Omental fat pad (tissue), 4 donors: ENCODE results near the gene WDR3. TPM values are rescaled to one million over a fixed set of nuclear protein-coding genes. Genes with fewer than 3 reads are reported as not detected.

Experiments
- ATAC-seq: fragments of 150-250 bp; one replicate; pipeline ENCODE4 v1.9.1; 2016; ENCODE audit warnings: mild to moderate bottlenecking, moderate library complexity; ENCODE audit not compliant: low FRiP score
- DNase-seq: peaks from one replicate; pipeline ENCODE4 v3.0.0-alpha.2; 2019; ENCODE audit warnings: low spot score
- CTCF ChIP-seq, 3 donors: fragments of 450-650 bp; IDR thresholded peaks; one replicate each; pipeline ENCODE4 v1.5.1; 2016 to 2017; ENCODE audit warnings: antibody characterized with exemption in 3 of 3, mild to moderate bottlenecking in 3 of 3, moderate library complexity in 2 of 3
- total RNA-seq, 4 donors: library from RNA; depleted of rRNA; stranded (reverse); fragments of >200 nt; gene quantifications; one replicate each; pipeline ENCODE4 v1.1.0, GENCODE V29; 2016

Gene WDR3
- total RNA-seq, 4 donors from 2014 or later, result 10.7 to 28.8 (median 17.0) TPM

GRCh38 chr1:117970252-117970651 lies 40.7 kb downstream of the WDR3 start:
- no peak for ATAC-seq
- no peak for TF ChIP-seq CTCF (IDR thresholded peaks at IDR 0.05)

GRCh38 chr1:117971777-117972176 lies 42.2 kb downstream of the WDR3 start:
- no peak for TF ChIP-seq CTCF (IDR thresholded peaks at IDR 0.05)
- DNase-seq, result no peak

More at GRCh38 chr1:117970252-117970651, 40.7 kb downstream of the WDR3 start:
- DNase-seq, result no peak

DNA sequence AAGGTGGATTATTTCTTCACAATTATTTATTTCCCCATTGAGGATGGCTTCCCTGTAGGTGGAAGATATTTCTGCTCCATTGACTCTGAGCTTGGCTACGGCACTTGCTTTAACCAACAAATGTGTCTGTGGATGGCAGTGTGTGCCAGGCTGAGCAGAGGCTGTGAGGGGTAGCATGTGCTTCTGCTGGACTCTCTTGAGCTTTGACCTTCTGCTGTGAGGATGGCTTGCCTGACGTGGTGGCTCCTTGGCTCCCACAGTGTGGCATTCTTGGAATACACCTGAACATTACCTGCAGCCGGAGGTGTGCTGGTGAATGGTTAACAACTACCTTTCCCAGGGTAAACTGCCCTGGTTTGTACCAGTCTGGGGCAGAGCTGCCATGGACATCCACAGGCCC lies 46.8 kb downstream of the WDR3 start:
- no peak for TF ChIP-seq CTCF (IDR thresholded peaks at IDR 0.05)
- DNase-seq (no peak), ATAC-seq (no peak)

More at GRCh38 chr1:117971777-117972176, 42.2 kb downstream of the WDR3 start:
- ATAC-seq, result no peak

DNA sequence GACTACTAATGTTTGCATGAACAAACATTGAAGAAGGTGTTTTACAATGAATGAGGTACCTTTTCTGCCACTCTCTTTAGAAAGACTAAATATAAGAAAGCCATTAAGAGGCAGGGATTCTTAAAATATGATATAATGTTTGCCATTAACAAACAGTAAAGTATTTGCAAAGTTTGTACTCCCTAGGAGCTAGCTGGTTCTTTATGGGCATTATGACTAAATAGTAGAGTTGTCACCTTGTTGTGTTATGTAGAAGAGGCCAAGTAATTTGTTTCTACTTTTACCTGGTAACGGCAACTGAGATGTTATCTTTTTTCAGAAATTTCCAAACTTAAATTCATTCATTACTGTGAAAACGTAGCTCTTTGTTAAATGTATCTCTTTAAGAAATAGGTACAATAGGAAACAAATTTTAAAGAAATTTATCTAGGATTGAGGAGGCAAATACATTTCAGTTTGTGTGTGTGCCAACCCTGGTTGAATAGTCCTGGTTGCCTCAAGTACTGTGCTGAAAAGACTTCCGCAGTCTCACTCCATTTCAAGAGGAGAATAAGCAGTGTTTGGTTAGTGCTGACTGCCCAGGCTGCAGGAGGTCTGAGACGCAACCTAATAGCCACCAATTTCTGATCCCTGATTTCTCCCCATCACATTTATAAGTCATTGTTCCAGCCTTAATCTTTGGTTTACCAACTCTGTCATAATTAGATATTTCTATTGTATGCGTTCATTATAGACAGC lies 52.1 kb downstream of the WDR3 start:
- TF ChIP-seq CTCF (IDR thresholded peaks at IDR 0.05), result no peak
- no peak for ATAC-seq
- DNase-seq, result no peak

DNA sequence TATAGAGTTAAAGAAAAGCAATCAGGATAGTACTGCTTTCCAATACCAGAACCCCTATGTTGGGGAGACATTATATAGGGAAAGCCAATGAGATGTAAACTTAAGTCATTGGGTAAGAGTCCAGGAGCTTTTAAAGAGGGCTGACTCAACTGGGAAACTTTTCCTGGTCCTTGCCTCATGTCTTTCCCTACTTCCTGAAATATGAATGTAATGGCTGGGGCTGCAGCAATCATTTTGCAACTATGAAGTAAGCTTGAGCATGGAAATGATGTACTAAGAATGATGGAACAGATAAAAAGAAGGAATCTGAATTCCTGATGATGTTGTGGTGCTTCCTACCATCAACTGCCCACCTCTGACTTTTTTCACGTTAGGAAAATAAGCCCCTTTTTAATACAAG lies 55.7 kb downstream of the WDR3 start:
- no peak for DNase-seq
- TF ChIP-seq CTCF (IDR thresholded peaks at IDR 0.05), result no peak
- no peak for ATAC-seq

DNA sequence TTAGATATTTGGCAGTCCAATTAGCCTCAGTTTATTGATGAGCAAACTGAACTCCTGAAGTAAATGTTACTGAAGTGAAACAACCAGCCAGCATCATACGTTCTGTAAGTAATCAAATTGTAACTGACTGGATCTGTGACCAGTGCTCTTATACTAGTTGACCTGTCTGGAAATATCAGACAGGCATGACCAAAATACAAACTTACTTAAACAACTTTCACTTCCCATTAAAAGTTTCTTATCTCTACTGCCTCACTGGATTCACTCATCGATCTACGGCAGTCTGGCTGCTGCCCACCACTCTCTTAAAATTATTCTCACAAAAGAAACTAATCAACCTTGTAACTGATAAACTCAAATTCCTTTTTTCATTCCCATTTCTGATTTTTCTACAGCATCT lies 56.4 kb downstream of the WDR3 start:
- no peak for DNase-seq
- ATAC-seq, result no peak
- TF ChIP-seq CTCF (IDR thresholded peaks at IDR 0.05), result no peak

DNA sequence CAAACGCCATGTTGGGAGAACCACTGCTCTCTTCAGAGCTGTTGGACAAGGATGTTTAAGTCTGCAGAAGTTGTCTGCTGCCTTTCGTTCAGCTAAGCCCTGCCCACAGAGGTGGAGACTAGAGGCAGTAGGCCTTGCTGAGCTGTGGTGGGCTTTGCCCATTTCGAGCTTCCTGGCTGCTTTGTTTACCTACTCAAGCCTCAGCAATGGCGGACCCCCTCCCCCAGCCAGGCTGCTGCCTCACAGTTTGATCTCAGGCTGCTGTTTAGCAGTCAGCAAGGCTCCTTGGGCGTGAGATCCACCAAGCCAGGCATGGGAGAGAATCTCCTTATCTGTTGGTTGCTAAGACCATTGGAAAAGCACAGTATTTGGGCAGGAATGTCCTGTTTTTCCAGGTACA lies 74.8 kb downstream of the WDR3 start:
- DNase-seq (no peak), ATAC-seq (no peak)
- TF ChIP-seq CTCF (IDR thresholded peaks at IDR 0.05), result no peak
